NCI-H345 treated with DMSO at 0.1 percent for 48 hours (cell line): ENCODE results near the gene SRXN1.
"Not testable (repeated sequence)": the region's sequence is repeated elsewhere in the genome, so short reads cannot be mapped to it uniquely, and the experiment has no call there.

Experiments used
- DNase-seq: peaks from one replicate; lab custom pipeline; 2025; ENCODE audit not compliant: unreplicated experiment; lab: John Stamatoyannopoulos, UW

Gene SRXN1

DNA sequence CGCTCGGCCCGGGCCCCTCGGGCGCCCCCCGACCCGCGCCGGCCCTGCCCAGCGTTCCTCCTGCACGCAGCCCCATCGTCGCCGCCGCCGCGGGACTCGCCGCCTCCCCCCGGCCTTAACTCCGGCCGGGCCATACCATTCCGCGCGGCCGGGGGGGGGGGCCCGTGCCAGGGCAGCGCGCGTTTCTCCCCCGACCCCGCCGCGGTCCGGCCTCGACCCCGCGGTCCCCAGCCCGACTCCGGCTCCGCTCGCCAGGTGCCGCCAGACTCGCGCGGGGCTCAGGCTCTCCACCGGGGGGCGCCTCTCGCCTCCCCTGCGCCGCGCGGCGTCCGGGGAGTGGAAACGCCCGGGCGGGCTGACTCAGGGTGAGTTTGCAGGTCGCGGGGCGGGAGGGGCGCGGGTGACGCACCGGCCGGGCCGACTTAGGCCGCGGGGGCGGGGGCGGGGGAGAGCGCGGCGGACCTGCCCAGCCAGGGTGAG is at the start of gene SRXN1:
Gene SRXN1 (minus strand): TSS at position 91 of the 480 bp plus-strand sequence. CDS start 15 bp downstream, at position 76.
- DNase-seq = no peak

DNA sequence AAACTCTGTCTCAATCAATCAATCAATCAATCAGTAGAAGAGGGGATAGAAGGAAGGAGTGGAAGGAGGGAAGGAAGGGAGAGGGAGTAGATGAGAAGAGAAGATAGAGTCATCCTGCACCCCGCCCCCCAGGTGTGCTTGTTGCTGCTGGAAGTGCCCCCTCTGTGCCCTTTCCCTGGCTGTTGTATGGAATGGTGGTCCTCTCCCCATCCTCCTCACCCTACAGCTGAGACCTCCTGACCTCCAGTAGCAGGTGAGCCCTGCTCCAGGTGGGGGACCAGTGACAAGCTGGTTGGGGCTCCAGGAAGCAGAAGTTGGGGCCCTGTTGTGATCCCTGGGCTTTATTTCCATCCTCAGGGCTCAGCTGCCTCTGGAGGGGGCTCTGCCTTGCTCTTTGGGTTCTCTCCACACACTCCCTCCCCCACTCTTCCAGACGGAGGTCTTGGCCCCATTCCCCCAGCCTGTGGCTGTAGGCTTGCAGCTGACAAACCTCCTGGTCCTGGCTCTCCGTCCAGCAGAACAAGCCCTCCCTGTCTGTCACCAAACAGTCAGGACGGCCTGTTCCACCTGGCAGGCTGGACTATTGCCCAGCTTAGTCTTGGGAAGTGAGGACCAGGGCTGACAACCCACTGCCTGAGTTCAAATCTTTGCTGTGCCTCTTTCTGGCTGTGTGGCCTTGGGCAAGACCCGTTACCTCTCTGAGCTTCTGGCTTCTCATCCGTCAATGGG is 48.6 kb upstream of the SRXN1 start:
- no peak for DNase-seq

DNA sequence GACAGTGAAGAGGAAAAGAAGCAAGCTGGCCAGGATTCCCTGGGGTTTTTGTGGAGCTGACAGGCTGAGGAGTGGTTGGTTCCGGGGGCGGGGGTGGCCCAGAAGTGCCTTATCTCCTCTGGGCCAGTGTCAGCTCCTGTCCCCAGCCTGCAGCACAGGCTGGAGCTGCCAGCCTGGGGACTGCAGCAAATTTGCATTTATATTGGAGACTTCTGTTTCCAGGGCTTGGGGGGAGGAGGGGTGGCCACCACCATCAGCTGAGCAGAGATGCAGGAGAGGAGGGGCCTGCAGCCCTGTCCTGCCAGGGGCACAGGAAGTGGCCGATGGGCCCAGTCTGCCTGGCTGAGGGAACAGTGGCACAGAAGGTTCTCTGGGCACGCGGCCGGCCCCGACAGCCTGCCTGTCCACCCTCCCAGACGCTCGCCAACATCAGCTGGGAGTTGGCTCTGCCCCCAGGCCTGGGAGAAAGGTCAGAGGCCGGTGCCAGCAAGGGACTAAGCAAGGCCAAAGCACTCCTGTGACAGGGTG is 46.9 kb upstream of the SRXN1 start:
- DNase-seq = no peak

DNA sequence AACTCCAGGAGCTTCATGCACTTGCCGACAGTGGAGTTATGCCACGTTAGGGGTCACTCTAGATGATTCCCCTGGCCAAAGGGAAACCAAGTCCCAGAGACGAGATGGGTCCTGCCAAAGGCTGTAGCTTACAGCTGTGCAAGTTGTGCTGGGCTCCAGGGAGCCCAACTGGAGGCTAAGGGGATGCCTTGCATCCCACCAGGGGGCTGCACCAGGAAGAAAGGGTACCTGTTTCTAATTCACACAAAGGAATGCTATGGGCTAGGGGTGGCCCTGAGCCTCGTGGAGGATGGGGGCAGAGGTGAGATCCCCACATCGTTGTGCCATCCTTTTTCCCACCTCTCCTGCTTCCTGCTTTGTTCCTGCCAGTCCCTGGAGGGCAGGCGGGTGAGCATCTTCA is 46.3 kb upstream of the SRXN1 start:
- DNase-seq = no peak

DNA sequence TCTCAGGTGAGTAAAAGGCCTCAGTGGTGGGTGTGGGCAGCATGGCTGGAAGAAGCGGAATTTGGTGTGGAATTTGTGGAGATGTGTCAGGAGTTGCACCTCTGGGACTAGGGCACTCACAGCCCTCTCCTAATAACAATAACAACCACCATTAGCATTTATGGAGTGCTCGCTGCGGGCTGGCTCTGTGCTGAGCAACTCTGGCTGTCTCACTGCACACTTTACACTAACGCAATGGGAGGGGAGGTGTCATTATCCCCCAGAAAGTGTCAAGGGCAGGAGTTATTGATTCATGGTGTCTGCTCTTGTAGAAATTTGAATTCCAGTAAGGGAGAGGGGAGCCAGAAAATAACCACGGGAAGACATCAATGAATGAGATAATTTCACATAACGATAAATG is 45.3 kb upstream of the SRXN1 start:
- DNase-seq = no peak

DNA sequence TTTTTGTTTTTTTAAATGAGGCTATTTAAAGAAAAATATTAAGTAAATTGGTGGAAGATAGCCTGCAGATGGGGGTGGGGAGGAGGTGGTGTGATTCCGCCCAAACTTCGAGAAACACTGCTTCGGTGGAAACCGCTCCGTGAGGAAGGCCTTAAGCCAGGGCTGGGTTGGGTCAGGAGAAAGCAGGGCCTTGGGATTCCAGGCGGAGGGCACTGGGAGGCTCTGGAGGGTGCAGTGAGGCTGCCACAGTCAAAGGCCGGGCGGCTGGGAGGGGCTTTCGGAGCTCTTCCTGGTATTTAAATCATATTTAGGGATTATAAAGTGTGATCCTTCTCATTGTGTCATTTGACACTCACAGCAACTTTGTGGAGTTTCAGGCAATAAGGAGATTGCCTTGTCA is 44.8 kb upstream of the SRXN1 start:
- no peak for DNase-seq

DNA sequence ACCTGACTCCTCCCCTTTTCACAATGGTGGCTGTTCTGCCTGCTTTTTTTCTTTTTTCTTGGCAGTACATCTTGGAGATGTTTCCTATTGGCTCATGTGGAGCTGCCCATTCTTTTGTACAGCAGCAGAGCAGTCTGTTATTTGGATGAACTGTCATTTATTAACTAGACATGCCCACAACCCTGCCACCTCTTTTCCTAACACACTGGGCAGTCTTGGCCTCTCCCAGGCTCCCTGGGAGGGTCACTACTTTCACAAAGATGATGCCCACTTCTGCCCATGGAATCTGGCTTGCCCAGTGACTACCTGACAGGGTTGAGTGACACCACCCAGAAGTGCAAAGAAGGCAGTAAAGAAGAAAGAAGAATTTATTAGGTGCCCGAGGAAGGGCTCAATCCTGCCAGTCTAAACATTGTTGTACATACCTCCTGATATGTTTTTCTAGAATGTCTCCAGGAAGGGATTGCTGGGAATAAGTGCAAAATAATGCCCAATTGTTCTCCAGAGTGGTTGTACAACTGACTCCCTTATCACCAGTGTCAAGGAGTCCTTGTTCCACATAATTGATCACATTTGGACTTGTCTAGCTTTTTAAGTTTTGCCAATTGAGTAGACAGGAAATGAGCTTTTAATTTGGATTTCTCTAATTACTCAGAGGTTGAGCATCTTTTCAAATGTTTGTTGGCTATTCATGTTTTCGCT is 42.3 kb upstream of the SRXN1 start:
- DNase-seq = no peak

DNA sequence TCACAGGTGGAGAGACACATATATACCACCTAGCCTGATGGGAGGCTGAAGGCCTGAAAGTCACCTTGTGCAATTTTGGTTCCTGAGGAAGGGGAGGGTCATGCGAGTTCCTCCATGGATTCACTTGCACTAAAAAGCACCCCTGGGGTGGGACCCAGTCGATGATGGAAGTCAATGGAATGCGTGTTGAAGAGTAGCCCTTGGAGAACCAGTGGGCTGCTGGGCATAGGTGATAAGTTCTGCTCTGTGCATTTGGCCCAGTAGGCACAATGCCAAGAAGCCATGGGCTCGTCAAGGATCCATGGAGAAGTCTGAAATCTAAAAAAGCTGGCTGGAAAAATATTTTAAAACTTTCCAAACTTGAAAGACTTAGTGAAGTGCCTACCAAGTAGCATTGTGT is 41.5 kb upstream of the SRXN1 start:
- DNase-seq = no peak

DNA sequence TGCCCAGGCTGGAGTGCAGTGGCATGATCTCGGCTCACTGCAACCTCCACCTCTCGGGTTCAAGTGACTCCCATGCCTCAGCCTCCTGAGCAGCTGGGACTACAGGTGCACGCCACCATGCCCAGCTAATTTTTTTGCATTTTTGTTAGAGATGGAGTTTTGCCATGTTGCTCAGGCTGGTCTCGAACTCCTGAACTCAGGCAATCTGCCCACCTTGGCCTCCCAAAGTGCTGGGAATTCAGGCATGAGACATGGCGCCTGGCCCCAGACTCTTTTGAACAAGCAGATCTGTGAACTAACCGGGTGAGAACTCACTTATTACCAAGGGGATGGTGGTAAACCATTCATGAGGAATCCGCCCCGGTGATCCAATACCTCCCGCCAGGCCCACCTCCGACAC is 40.8 kb upstream of the SRXN1 start:
- not testable (repeated sequence) for DNase-seq

DNA sequence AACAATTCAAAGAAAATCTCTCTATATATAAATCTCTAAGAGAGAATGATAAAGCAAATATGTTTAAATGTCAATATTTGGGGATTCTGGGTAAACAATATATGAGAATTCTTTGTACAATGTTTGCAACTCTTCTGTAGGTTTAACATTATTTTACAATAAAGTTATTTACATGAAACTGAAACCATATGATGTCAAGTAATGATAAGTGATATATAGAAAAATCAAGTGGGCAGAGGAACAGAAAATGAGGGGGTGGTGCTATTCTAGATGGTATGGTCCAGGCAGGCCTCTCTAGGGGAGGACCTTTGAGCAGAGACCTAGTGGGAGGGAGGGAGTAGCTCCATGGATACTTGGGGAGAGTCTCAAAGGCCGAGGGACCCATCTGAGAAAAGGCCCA is 39.0 kb upstream of the SRXN1 start:
- DNase-seq = no peak

DNA sequence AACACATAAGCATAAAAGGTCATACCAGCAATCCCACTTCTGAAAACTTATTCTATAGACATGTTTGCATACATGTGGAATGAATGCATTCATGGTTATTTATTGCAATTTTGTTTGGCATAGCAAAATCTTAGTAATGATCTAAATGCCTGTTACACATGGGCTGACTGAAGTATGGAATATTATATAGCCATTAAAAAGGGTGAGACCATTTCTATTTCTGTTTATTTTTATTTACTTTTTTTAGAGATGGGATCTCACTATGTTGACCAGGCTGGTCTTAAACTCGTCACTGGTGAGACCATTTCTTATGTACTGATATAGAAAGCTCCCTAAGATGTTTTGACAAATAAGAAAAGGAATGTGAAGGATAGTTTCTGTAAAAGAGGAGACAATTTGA is 36.9 kb upstream of the SRXN1 start:
- no peak for DNase-seq

DNA sequence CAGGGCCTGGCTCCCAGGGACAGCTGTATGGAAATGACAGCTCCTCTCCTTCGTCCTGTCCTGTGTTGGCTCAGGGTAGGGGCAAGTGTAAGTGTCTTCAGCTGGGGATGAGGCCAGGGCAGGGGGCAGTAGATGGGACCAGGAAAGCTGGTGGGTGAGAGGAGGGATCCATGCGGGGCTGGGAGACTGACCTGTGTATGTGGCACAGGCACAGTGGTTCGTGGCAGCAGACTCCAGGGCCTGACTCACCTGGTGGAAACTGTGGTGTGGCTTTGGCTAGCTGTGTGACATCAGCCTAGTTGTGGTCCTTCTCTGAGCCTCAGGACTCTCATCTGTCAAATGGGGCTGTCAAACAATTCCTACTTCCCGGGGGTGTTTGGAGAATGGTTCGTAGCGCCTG is 36.3 kb upstream of the SRXN1 start:
- no peak for DNase-seq

DNA sequence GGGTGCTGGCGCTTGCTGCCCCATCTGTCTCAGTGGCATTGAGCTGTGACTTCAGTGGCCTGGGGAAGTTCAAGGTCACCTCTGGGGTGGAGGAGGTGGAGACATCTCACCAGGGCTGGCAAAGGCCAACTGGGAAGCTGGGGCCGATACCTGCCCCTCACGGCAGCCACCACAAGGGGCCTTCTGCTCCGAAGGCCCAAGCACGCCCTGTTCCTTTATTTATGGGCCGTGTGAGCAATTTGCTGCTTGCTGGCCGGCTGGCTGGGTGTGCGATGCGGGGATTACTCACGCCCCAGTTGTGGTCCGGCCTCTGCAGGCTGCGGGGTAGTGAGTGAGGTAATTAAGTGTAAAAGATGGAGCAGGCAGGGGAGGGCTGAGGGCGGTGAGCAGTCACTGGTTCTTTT is 35.8 kb upstream of the SRXN1 start:
- no peak for DNase-seq

DNA sequence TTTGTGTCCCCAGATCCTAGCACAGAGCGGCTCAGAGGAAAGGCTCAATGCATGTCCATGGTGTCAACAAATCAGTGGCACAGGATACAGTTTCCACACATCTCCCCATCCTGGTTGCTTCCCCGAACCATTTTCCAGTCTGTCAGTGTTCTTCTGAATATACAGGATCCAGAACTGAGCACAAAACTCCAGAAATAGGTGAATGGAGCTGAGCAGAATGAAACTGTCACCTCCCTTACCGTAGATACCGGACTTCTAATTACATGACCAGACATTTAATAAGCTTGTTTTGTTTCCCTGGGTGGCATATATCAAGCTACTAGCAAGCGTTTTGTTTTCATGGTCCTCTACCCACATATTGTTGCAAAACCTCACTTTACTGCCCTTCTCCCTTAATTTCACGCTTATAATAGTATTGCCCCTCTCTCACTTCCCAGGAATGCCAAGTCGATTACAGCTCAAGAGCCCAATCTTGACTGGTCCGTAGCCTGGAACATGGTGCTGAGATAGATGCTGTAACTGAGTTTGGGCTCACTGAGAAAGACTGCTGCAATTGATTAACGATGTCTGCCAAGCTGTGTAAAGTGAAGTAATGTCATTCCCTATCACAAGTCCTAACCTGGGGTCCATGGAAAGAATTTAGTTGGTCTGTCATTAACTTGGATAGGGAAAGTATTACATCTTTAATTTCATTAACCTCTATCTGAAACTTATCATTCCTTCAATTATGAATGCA is 34.6 kb upstream of the SRXN1 start:
- no peak for DNase-seq

DNA sequence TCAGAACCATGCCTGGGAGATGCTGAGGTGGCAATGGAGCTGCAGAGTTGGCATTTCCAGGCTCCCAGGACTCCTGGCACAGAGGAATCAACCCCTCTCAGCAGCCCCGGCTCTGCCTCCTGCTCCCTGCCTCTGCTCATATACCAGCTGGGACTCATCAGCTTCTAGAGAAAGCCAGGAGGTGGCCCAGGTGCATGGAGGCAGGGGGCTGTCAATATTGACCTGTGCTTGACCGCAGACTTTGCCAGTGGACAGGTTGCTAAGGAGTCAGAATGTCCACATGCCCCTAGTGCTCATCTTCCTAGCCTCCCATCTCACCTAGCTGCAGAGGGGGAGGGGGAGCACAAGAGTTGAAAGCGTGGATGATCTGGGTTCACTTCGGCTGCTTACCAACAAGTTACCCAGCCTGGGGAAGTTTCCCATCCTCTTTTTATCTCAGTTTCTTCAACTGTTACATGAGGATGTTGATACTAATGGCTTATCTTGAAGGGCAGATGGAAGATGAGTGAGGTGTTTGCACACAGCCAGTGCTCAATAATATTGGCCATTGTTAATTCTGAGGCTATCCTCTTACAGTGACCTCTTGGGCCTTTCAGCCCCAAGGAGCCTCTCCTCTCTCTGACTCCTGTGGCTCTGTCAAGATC is 31.8 kb upstream of the SRXN1 start:
- DNase-seq = no peak

DNA sequence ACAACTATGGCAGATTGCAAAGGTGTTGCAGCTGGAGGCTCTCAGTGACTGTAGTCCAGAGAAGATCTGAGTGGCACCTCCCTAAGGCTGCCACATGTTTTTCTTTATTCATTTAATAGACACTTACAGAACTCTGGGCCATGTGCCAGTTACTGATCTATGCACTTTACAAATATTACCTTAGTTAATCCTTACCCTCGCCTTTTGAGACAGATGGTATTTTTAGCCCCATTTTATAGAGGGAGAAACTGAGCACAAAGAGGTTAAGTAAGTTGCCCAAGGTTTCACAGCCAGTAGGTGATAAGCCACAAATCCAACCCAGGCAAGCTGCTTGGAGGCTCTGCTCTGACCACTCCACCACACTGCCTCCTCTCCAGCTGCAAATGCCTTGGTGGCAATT is 29.1 kb upstream of the SRXN1 start:
- no peak for DNase-seq

DNA sequence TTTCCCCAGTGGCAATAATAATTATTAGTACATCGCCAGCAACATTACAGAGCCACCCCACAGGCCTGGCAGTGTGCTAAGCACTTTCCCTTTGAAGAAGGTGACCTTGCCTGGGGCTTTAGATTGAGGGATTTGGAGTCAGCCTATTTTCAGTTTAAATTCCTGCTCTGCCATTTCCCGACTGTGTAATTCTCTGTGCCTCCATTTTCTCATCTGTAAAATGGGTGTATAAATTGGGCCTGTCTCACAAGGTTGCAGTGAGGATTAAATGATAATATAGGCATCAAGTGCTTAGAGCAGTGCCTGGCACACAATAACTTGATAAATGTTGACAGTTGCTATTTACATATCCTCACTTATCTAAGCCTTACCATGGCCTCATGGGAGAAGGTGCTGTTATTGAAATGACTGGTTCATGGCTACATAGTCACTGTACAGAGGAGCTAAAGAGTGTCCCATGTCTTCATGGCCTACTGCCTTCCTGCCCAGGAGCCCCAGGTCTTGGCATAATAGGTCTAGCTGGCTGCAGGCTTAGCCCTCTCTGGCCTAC is 27.7 kb upstream of the SRXN1 start:
- DNase-seq = no peak

DNA sequence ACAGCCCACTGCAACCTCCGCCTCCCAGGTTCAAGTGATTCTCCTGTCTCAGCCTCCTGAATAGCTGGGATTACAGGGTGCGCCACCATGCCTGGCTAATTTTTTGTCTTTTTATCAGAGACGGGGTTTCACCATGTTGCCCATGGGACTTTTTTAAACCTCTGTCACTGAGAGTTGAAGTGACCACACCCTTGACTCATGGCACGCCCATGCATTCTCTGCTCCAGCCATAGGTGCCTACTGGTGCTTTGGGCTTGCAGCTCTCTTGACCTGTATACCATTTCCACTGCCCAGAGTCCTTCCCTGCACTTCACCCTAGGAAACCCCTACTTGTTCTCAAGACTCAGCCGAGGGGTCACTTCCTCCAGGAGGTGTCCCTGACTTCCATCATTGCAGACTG is 25.0 kb upstream of the SRXN1 start:
- DNase-seq = no peak

DNA sequence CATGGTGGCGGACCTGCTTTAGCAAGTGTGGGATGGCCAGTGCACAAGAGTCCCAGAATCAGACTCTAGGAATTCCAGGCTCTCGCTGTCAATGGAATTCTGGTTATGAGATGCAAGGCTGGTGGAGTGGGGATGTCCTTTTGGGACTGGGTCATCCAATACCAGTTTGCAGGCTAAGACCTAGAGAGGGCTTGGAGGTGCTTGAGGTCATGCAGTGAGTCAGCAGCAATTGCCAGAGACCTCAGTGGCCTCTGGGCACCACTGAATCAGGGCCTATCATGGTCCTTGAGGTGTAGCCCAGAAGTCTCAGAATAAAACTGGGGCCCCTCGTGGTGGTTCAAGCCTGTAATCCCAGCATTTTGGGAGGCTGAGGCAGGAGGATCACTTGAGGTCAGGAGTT is 24.0 kb upstream of the SRXN1 start:
- DNase-seq = no peak

DNA sequence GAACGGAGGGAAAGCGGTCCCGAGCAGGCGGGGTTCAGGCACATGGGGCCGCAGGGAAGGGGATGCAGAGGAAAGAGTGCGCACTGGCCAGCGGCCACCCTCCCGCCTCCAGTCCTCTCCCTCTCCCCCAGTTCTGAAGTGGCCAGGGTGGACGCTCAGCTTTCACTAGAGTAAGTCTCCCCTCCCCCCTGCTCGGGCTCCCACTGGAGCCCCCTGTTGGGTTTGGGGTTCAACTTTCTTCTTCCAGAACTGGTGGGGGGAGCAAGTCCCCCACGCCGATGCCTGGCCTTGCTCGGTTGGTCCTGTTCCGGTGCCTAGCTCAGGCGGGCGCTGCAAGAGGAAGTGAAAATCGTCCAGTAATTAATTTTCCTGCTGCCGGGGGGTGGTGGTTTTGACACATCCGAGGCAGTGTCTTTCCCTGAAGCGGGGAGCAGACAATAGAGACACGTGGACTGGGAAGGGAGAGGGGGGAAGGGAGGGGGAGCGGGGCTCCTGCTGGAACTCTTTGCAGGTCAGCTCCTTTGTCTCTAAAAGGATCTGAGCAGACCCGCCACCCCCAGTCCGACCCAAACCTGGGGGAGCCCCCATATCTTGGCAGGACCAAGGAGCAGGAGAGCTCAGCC is 23.4 kb upstream of the SRXN1 start:
- no peak for DNase-seq
